GM19023 (cell line): ENCODE results near the gene DHX30.

Experiments
- ATAC-seq: cut with Tn5 transposase; IDR thresholded peaks from one replicate; pipeline ENCODE4 v1.9.1; 2021; ENCODE audit warnings: mild to moderate bottlenecking, moderate library complexity; ENCODE audit not compliant: unreplicated experiment

DHX30 gene

DNA sequence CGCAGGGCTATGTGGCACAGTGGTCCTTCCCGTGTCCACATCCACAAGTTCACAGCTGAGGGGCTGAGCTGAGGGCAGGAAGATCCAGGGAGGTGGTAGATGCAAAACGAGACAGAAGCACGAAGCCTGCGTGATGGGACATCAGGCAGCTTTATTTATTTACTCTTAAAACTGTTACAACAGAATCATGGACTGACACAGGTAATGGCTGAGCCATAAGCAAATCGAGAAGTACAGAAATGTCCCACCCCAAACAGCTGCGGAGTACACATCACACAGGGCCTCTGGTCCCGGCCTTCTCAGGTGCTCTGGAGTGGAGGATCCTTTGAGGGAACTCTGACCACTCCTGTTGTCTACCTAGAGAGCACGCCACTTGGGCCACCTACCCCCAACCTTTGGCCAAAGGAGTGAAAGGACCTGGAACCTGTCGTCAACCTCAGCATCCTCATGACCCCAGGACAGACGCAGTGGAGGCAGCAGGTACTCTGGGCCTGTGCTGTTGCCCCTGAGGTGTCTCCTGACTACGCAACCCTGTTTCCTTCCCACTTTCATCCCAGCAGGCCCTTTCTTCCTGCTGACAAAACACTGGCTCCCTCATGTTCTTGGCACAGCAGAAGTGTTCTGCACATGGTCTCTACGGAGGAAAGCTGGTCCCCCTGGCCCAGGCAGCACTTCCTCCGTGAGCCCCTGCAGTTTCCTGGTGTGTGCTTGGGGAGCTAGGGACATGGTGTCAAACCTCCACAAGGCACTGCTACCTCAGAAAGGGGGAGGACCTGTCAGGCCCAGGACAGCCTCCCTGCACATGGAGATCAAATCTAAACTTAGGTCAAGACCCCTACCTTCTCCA lies 47.8 kb downstream of the DHX30 start:
- ATAC-seq, result no peak

DNA sequence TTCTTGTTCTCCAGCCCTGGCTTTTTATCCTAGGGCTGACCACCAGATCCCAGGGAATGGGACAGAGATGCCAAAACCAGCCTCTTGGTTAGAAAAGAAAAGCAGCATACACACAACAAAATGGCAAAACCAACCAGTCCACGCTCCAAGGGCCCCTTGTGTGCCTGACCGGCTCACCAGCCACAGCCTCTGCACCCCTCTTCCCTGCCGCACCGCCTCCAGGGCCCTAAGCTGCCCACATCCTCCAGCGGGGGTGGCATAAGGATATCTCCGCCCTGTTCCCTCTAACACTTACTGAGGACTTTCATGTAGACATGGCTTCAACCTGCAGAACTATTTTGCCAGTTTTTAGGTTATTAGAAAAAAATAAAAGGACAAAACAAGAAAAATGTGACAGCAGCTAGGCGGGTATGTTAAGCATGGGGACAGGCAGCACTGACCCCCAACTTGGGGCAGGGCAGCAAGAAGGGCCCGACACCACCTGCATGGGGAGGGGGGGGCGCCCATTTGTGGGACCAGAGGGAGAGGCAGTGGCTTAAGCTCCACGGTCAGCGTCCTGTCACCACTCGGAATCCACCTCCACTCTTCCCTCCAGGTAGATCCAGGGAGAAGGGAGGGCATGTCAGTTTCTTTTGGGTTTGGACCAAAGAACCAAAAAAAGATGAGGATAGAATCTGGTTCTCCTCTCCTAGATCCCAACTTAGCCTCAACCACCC lies 49.1 kb downstream of the DHX30 start:
- ATAC-seq, result no peak

DNA sequence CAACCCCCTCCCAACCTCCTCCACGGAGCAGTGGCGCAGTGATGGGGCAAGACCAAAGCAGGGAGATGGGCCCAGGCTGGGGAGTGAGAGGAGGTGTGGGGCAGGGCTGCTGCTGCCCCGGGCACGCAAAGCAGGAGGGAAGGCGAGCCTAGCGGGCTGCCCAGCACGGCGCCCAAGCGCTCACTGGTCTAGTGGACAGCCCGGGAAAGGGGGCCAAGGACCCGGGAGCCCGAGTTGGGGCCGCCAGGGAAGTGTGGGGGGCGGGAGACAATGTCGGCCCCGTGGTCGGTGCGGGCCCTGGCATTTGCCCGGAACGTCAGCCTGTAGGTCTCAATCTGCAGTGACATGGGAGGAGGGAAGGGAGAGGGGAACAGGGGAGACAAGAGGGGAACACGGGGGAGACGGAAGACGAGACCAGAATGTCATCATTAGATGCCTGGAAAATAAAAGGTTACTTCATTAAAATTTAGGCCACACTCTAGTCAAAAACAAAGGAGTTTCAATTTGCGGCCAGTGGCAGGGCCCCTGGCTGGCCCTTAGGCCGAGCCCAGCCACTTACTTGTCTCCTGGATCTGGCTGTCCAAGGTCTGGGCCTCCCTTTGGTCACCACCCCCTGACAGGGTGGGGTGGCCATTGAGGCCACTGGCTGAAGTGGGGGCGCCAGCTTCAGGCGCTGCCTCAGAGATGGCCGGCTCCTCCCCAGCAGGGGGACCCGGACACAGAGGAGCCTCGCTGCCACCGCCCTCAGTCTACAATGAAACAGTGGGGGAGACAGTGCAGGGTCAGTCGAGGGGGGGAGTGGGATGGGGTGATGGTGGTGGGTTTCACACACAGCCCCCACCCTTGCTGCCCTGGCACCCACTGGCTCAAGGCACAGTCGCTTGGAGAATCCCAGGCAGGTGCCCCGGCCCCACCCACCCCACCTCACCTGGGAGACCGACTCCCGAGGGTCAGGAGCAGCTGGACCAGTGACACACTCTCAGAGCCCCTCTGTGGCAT lies 50.0 kb downstream of the DHX30 start:
- ATAC-seq, result no peak

DNA sequence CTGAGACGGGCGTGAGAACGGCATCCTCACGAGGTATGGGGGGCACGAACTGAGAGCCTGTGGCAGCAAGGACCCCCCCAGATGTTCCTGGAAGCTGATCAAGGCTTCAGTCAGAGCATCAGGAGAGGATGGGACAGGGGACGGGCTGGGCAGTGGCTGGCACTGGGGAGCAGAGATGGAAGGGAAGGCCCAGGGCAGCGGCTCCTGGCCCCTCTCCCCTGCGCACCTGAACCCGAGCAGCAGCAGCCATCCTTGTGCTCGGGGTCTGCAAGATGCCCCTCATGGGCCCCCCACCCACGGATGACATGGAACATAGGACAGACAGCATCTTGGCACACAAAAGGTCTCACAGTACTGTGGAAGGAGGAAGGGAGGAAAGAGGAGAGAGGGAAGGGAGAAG lies 51.3 kb downstream of the DHX30 start:
- no peak for ATAC-seq

DNA sequence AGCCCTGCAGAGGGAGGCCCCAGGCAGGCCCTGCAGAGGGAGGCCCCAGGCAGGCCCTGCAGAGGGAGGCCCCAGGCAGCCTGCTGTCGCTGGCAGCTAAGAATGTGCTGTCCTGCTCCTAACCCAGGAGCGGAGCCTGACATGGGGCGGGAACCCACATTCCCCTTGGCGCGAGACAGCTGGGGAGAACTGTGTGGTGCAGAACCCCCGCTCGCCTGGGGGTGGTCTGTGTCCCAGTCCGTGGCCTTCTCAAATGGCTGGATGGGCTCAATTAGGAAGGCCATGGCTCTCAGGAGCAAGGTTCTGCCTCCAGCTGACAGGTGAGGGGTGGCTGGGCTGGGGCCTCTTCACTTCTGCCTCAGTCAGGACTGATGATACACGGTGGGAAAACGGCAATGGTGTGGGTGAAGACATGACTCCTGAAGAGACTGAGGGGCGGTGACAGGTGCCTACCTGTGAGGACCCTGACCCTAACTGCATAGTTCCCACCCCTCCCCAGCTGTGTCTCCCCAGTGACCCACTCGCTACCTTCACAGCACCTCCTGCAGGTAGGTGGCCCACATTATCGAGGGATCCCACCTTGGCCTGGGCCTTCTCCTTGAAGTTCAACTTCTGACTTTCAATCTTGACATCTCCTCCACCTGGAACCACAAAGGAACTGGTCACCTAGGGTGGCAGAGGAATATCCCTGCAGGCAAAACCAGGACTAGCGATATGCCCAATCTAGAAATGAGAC lies 52.0 kb downstream of the DHX30 start:
- no peak for ATAC-seq

DNA sequence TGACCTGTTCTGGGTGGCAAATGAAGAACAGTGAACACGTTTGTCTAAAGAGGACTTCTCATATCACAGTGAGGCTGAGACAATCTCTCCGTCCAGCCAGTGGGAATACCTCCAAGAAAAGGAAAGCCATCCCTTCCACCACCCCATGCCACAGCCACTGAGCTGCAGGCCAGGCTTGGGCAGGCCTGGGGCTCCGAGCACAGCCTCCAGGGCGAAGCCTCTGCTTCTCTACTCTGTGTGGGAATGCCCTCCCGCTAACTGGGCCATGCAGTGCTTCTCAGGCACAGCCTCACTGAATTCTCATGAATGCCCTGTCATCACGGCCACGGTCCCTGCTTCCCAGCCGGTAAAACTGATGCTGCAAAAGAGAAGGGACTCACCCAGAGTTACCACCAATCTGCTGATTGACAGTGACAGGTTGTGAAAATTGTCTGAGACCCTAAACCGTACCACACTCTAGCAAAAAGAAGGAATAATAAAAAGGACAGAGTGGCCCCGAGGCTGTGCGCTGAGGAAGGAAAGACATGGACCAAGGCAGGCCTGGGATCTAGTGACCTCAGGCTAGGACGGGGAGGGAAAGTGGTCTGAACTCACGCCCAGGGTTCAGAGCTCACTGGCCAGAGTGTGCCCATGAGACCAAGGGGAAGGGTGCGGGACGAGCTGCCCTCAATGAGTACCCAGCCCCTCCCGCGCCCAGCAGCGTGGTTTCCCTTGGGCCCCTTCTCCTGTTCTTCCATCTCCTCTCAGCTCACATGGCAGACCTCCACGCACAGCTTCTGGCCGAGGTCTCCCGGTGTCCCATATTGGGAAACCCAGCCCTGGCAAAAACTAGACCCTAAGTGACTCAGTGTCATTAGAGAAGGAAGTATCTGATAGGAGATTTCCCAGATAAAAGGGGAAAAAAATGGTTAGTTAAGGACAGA lies 52.8 kb downstream of the DHX30 start:
- ATAC-seq, result no peak

DNA sequence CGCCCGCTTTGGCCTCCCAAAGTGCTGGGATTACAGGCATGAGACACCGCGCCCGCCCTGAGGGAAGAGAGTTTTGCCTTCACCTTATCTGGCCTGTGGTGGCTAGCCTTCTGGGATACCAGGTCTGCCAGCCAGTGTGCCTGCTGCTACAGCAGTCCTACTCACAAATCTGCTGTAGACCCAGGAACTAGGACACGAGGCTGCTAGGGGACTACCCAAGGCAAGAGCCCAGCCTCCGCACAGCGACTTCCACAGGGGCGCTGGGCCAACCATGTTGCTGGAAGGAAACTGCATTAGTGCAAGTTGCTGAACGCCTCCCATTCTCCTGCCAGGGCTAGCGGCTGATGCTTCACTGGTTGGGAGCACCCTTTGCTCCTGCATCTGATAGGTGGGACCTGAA lies 53.7 kb downstream of the DHX30 start:
- ATAC-seq, result no peak

DNA sequence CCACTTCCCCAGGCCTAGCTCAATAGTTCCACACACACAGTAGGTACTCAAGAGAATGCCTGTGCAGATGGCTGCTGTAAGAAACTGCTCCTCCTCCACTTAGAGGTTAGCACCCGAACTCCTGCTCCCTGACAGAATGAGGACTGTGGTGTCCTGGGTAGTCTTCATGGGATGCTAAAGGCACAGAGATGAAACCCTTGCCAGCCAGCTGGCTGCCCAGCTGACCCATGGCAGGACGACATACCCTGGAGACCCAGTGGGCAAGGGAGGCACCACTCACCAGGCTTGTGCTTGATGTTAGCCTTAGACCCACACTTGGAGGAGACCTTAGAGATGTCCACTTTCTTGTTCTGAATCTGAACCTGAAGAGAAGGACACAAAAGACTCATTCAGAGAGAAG lies 54.2 kb downstream of the DHX30 start:
- ATAC-seq, result no peak

DNA sequence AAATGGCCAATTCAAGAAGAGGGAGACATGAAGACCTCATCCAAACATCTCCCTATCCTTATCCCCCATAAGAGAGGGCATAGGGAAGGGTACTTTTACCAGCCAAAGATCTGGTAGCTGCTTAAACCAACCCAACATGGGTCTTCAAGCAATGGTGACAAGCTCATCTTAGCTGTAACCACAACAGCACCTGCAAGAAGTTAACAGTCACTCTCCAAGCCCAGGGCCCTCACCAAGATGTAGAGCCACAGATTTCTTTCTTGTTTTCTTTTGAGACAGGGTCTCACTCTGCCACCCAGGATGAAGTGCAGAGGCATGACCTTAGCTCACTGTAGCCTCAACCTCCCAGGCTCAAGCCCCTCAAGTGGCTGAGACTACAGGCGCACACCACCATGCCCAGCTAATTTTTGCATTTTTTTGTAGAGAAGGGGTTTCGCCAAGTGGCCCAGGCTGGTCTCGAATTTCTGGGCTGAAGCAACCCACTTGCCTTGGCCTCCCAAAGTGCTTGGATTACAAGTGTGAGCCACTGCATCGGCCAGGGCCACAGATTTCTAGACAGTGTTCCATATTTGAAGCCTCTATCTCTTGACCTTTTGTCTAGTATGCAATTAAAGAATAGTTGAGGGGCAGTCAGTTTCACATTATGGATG lies 57.1 kb downstream of the DHX30 start:
- no peak for ATAC-seq

DNA sequence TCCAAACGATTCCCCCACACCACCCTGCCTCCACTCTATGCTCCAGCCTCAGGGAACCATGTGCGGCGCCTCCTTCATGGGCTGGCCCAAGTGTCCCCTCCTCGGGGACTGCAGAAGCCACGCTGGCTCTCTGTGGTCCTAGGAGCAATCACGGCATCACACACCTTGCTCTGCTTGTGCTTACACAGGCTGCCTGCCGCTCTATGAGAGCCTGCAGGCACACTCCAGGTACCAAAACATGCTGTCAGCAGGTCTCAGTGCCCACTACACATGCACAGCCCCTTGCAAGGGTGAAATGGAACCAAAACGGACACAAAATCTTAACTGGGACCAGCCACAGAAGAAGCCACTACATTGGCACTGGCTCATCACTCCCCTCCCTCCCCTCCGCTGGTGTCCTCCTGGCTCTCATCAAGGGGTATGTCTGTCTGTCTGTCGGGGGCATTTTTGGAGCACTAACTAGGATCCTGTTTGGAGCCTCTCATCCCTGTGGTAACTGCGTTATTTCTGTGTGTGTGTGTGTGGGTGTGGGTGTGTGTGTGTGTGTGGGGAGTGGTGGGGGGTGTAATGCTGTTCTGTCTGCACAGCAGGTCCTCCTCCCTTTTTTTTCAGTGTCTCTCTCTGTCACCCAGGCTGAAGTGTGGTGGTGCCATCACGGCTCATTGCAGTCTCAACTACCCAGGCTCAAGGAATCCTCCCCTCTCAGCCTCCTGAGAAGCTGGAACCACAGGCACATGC lies 60.6 kb downstream of the DHX30 start:
- no peak for ATAC-seq

DNA sequence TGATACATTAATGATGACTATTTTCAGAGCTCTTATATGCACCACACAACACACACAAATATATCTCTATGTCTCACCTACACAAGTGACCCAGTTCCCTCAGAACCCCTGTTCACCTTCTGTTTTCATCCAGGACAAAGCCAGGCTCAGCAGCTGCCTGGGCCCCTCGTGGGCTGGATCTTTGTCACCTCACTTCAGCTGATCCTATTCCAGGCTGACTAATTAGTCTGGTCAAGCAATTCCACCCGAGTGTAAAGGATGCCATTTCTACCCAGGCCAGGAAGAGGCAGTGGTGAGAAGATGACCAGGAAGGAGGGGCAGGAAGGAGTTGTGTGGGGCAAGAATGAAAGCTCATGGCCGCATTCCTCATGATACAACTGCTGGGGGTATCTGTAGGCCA lies 62.3 kb downstream of the DHX30 start:
- ATAC-seq, result no peak

DNA sequence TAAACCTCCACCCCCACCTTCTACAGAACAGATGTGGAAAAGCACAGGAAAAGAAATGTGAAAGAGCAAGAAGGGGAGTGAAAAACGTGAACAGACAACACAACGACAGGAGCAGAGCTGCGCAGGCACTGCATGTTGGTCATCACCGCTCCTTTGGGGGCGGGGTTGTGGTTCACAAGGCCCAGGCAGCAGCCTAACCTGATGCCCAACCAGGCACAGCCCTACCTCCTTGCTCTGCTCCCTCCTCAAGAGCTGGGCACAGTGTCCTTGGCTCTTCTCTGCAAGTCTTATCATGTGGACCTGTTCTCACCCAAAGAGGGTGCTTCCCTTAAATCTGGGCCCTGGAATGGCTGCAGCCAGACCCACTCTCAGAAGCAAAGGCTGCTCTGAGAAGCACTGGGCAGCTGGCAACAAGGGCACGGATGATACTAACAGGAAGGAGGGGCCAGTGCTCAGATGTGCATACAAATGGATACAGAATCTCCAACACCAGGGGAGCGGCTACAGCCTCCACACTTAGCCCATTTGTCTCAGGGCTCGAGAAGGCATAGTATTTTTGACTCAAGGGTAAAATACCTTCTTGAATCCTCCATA lies 64.6 kb downstream of the DHX30 start:
- no peak for ATAC-seq

DNA sequence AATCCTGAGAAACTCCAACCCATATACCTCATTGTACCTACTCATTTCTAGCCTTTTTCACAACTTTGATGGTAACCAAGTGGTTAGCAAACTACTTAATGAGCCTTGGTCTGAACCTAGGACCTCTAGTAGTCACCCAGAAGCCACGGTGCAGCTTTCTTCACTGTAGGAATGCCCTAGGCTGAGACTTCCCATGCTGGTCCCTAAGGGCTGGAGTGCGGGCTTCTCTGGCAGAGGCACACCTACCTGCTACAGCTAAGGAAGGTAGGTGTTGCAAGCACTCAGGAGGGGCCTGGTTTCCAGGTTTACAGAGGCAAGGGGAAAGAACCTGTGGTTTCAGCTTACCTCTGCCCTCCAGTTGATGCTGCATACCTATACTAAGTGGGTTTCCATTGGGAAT lies 65.4 kb downstream of the DHX30 start:
- ATAC-seq, result no peak

DNA sequence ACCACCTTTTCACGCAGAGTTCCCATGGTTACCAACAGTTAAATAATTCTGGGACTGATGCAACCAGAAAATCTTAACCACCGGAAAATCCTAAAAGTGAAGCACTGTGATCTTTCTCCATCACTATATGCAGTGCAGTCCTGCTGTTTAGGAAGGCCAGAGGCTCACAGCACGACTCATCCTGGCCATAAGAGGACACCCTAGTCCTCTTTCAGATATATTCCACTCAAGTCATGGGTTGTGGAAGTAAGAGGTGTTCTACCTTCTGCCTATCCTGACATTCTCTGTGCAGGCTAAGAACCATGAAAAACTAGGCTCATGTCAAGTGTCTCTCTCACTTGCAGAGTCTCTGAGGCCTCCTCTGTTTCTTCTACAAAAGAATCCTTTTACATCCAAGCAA lies 67.2 kb downstream of the DHX30 start:
- no peak for ATAC-seq

DNA sequence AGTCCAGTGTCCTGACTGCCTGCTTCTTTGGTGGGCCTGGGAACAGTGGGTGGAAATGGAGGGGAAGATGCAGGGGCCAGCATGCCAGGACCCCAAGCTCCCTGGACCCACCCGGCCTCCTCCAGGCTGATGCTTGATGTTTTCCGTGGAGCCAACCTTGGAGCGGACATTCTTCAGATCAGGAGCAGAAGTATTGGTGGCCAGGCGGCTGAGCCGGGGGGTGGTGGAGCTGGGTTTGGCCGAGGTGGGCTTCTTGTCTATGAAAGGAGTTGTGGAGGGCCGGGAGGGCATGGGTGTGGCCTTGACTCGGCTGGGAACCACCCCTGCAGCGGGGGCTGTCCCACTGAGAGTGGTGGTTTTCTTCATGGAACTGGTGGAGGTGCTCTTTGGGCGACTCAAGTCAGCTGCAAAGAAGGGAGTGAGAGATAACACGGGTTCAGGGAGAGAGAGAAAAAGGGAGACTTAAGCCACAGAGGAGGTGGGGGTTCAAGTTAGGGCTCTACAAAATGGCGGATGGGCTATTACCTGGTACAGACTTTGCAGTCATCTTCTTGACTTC lies 67.8 kb downstream of the DHX30 start:
- ATAC-seq, result no peak

DNA sequence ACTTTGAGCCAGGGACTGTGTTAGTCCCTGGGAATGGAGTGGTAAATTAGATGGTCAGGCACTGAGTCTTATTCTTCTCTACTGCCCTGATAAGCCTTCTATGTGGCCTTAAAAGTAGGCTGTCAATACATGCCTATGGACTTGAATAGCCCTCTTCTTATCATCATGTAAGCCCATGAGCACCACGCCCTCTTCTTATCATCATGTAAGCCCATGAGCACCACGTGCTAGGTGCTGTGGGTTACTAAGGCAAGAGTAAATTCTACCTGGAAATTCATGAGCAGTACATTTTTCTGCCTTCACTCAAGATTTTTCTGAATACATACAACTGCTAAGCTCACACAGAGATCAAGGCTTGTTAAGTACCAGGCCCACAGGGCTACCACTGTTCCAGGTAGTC lies 68.5 kb downstream of the DHX30 start:
- no peak for ATAC-seq

DNA sequence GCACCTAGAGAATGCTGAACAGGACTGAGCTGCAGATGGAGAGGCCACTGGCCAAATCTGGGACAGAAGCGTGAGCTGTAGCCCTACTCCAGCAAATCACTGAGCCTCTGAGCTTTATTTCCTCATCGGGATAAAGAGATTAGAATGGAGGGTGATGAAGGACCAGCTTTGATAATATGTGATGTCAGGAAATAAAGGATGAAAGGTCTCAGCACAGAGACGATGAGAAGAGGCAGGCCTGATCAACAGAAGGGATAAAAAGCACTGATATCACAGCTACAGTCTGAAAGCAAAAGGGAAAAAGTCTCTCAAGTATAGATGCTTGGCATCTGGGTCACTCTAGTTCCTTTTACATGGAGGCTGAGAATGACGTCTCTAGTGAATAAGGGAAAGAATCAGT lies 70.0 kb downstream of the DHX30 start:
- ATAC-seq, result no peak

DNA sequence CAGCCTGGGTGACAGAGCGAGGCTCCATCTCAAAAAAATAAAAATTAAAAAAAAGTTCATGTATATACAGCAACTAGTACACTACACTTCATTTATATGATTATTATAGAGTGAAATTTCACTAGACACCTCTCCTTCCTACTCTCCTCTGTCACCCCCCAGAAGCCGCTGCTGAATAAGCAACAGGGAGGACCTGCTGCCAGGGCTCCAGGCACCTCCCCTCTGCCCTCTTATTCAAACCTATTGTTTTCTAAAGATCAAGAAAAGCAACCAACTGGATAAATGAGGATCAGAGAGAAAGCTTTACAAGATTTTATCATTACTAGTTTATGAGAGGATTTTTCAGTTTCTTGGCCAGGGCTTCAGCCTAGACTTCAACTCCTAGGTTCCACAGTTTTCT lies 71.5 kb downstream of the DHX30 start:
- no peak for ATAC-seq
